GM19239 (cell line): ENCODE data around the gene OSBPL8.
"Not testable (repeated sequence)": the region's sequence is repeated elsewhere in the genome, so short reads cannot be mapped to it uniquely, and the experiment has no call there.

Experiments
- DNase-seq: peaks from one replicate; pipeline ENCODE4 v3.0.0; 2011; ENCODE audit warnings: low spot score; ENCODE audit not compliant: insufficient read length
- FAIRE-seq: peaks from 2 replicates; lab custom pipeline; 2011; peaks lifted over from hg19 to GRCh38; lab: Jason Lieb, UNC

Gene OSBPL8

GRCh38 chr12:76376876-76377275, 182.7 kb downstream of the OSBPL8 start:
- not testable (repeated sequence) for DNase-seq, FAIRE-seq

DNA sequence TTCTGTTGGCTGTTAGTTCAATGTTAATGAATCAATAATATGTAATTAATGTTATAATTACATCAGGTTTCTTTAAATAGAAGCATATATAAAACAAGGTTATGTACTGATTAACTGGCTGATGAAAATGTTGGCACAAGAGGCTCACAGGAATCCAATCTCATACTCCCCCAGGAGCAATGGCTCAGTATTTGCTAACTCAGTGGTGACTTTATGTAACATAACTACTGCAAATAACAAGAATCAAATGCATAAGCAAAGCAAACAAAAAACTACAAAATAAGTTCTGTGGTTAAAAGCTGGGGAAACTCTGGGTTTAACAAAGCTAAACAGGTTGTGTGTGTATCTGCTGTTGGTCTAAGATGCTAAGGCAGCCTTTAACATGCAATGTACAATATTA, 183.6 kb downstream of the OSBPL8 start:
- DNase-seq, result no peak
- FAIRE-seq, result no peak

DNA sequence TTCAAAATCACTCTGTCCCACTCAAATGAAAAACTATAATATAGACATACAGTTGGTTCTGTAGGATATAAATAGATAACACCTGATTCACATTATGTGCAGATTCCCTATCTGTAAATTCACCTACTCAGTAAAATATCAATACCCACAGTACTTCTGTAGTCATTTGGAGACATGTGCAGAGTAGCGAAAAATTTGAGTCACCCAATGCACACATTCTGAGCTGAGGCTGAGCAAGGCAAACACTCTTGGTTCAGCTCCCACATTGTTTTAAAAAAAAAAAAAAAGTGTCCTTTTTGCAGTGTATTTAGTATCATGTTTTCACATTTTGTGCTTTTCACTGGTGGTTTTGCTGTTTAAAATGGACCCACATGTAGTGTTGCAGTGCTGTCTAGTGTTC, 184.1 kb downstream of the OSBPL8 start:
- no peak for FAIRE-seq
- DNase-seq, result no peak

DNA sequence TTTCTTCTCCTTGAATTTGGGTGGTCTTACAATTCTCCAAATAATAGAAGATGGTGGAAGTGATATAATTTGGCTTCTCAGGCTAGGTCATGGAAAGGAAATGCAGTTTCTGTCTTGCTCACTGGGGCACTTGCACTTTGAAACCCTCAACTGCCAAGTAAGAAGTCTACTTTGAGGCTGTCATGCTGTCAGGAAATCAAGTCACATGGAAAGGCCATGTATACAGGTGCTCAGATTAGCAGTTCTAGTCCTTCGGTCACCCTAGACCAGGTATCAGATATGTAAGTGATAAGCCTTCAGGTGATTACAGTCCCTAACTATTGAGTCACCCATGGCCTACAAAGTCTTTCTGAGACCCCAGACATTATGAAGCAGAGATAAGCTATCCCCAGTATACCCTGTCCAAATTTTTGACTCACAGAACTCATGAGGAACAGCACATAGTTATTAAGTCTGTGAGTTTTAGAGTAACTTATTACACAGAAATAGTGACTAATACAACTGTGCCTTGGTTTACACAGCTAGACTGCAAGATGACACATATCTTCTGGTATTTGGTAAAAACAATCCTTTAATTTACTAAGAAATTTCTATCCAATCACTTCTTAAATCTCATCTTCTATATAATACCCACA, 185.1 kb downstream of the OSBPL8 start:
- DNase-seq (no peak), FAIRE-seq (no peak)

DNA sequence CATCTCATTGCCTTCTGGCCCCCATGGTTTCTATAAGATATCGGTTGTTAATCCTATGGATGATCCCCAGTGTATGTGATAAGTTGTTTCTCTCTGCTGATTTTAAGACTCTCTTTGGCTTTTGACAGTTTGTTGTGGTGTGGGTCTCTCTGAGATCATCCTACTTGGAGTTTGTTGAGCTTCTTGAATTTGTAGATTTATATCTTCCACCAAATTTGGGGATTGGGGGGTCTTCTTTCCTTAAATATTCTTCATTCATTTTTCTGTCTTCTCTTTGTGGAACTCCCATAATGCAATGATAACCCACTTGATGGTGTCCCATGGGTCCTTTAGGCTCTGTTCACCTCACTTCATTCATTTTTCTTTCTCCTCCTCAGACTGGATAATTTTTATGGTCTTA, 191.3 kb downstream of the OSBPL8 start:
- no peak for DNase-seq
- no peak for FAIRE-seq

DNA sequence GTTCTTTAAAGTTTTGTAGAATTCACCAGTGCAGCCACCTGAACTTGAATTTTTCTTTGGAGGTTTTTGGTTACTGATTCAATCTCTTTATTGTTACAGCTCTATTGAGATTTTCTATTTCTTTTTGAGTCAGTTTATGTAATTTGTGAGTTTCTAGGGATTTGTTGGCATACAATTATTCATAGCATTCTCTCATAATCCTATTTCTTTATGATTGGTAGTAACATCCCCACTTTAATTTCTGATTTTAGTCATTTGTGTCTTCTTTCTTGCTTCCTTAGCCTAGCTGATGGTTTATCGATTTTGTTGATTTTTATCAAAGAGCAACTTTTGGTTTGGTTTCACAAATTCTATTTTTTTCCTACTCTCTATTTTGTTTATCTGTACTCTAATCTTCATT, 193.4 kb downstream of the OSBPL8 start:
- DNase-seq (no peak), FAIRE-seq (no peak)

GRCh38 chr12:76364131-76364530, 195.4 kb downstream of the OSBPL8 start:
- DNase-seq, FAIRE-seq: not testable (repeated sequence)

GRCh38 chr12:76360316-76360715, 199.3 kb downstream of the OSBPL8 start:
- no peak for DNase-seq

GRCh38 chr12:76356071-76356470, 203.5 kb downstream of the OSBPL8 start:
- DNase-seq (no peak), FAIRE-seq (no peak)

More at GRCh38 chr12:76360316-76360715, 199.3 kb downstream of the OSBPL8 start:
- FAIRE-seq, result no peak

GRCh38 chr12:76348079-76348901, 211.3 kb downstream of the OSBPL8 start, which contains the start of gene BBS10:
BBS10 (minus strand) TSS chr12:76348415; CDS start chr12:76348358, 57 bp downstream.
- FAIRE-seq (peak; percentile 95), DNase-seq (peak; percentile 70)

- FAIRE-seq (peak; percentile 92), DNase-seq (peak; percentile 1)
Observed at GRCh38 chr12:76346798-76347420, 212.7 kb downstream of the OSBPL8 start.

DNA sequence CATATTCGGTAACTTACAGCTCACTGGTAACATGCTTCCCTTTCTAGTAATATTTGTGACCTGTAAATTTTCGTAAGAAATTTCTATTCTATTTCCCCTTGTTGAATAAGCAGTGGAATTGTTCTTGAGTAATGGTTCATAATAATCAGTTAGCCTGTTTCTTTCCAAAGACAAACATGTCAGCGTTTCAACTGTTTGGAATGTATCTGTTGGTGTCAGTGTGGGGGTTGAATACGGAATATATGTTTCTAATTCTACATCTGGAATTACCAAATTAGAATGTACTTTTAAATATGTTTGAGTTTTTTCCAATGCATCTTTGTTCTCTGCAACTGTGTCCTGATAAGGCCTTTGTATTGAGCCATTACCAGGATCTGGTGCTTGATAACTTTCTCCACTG, 213.3 kb downstream of the OSBPL8 start:
- FAIRE-seq (no peak), DNase-seq (no peak)

GRCh38 chr12:76345569-76345968, 214.0 kb downstream of the OSBPL8 start:
- FAIRE-seq (no peak), DNase-seq (no peak)

GRCh38 chr12:76341436-76342030, 218.0 kb downstream of the OSBPL8 start:
- no peak for FAIRE-seq
- DNase-seq, result no peak

- DNase-seq (no peak), FAIRE-seq (no peak)
Observed at GRCh38 chr12:76340680-76341435, 218.7 kb downstream of the OSBPL8 start.

DNA sequence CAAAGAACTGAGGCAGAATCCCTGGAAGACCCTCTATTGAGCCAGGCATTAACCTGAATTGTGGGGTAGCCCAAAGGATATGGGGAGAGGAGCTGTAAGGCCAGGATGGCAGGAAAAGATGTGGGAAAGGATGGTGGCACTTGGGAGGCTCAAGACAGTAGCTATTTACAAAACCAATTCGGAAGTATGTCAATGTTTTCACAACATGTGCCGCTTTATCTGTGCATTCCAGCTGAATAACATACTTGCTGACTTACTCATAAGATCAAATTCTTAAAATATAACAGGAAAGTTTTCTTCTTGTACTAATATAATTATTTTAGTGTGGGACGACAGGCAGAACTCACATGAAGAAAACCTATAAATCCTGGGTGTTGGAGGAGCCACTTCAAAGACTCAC, 222.0 kb downstream of the OSBPL8 start:
- FAIRE-seq (no peak), DNase-seq (no peak)

DNA sequence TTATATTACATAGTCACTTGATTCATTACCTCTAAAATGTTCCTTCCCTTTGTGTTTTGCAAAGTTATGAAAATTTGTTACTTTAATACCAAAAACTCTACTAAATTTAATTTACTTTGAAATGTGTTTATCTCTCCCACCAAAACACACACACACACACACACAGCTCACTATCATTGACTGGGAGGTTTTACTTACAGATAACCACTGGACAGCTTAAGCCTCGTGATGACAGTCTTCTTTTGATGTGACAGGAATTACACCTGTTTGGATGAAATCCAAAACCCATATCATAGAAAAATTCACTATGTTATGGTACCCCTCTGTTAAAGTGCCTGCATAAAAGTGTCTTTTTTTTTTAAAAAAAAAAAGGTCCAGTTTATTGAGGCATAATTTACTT, 227.0 kb downstream of the OSBPL8 start:
- DNase-seq, result no peak
- FAIRE-seq, result no peak

GRCh38 chr12:76329606-76330005, 230.0 kb downstream of the OSBPL8 start:
- DNase-seq (no peak), FAIRE-seq (no peak)

- DNase-seq (no peak), FAIRE-seq (no peak)
Observed at GRCh38 chr12:76329159-76329558, 230.4 kb downstream of the OSBPL8 start.
